ENCODE measurements around the gene NFAM1. TPM values are rescaled to one million over a fixed set of nuclear protein-coding genes. Genes with fewer than 3 reads are reported as not detected.

The NFAM1 gene
- total and polyA plus RNA-seq, 2 of the 13 experiments (the other 11 are each of a cell fraction or from before 2014, with no cell fraction given), result 0.03 TPM; not detected in 1

- TF ChIP-seq KDM5A (IDR thresholded peaks at IDR 0.05; ENCODE audit: borderline replicate concordance, low read length), result no peak
- TF ChIP-seq TRIM22 (IDR thresholded peaks at IDR 0.05), result no peak
Observed at GRCh38 chr22:42470366-42471082, 38.3 kb upstream of the NFAM1 start (continued).

DNA sequence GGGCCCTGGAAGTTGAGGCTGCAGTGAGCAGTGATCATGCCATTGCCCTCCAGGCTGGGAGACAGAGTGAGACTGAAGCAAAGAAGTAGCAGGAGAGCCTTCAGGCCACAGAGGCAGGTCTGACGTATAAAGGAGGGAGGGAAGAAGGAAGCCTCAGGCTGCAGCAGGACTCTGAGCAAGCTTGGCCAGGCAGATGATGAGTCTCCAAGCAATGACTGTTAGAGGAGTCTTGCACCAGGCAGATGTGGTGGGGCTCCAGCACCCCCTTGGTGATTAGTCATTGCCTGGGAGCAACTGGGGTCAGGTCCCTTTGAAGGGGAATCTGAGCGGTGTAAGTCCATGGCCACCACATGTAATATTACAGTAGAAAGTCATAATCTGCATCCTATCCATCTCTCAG, 36.6 kb upstream of the NFAM1 start:
- no peak for TF ChIP-seq MED1 (CRISPR knock-in tag; IDR thresholded peaks at IDR 0.05)
- TF ChIP-seq ZIK1 (CRISPR knock-in tag; IDR thresholded peaks at IDR 0.05; ENCODE audit: borderline replicate concordance, low read depth), result no peak
- TF ChIP-seq ZBTB1 (CRISPR knock-in tag; IDR thresholded peaks at IDR 0.05; ENCODE audit: borderline replicate concordance), result no peak
- TF ChIP-seq CC2D1A (CRISPR knock-in tag; IDR thresholded peaks at IDR 0.05), result no peak
- TF ChIP-seq MEF2D (CRISPR knock-in tag; IDR thresholded peaks at IDR 0.05), result no peak
- no peak for TF ChIP-seq EED (CRISPR knock-in tag; IDR thresholded peaks at IDR 0.05)
- DNase-seq (ENCODE audit: low spot score) (no peak), FAIRE-seq (no peak), ATAC-seq (no peak)
- Histone ChIP-seq H3K27ac (ENCODE audit: extremely low read length, insufficient read depth, low read length) (no peak overlapping the region), H3K4me1 (ENCODE audit: insufficient read depth, low read length) (no peaks in the 10 kb centered on the region), H3K4me2 (ENCODE audit: low read depth, low read length) (no peak overlapping the region), H2AFZ (ENCODE audit: low read length) (no peak overlapping the region), H4K20me1 (ENCODE audit: insufficient read depth, low read length) (no peaks in the 10 kb centered on the region), H3K4me3 (replicated peaks in 1 of 3; ENCODE audit: insufficient read depth in 1 of 3, low read depth in 2 of 3, low read length in 3 of 3) (no peak overlapping the region), H3K9ac (ENCODE audit: insufficient read depth, low read depth, low read length) (no peak overlapping the region), H3K36me3 (replicated peaks in 1 of 2; ENCODE audit: control insufficient read depth in 1 of 2, insufficient read depth in 2 of 2, low read length in 2 of 2) (no peaks in the 10 kb centered on the region), H3K9me3 (ENCODE audit: low read length) (no peaks in the 10 kb centered on the region), H3K79me2 (ENCODE audit: insufficient read depth, low read length) (no peaks in the 10 kb centered on the region), H3K27me3 (ENCODE audit: control insufficient read depth in 1 of 2, insufficient read depth in 2 of 2, low read length in 2 of 2) (peaks cover 0 to 4% of the 10 kb centered on the region in 2 experiments; a peak in 3 of 5 replicates)
- WGBS (ENCODE audit: low lambda C conversion rate), result 17% methylated on average over 2 of the region's 2 CpGs
- ChIA-PET POLR2A (no interaction called here), CTCF (ENCODE audit: low intra/inter-chr PET ratio, low total read pairs) (no interaction called here)
- in situ Hi-C loops (cut with HindIII; ENCODE audit: extremely low pct_ligation_motif_present, low pct_unique_long_range_greater_than_20kb) (no loop called here), intact Hi-C loops (cut with micrococcal nuclease; ENCODE audit: unreplicated experiment) (no loop called here)
- BruUV-seq (replicated peaks), result no TSS peak
